HEK293 (cell line): ENCODE measurements around the gene CD84.

Source experiments
- CTCF ChIA-PET: fragments of 350-600 bp; formaldehyde crosslinking; extraction: SDS; loops from one replicate; lab custom pipeline; 2021; ENCODE audit warnings: antibody characterized with exemption; lab: Yijun Ruan, JAX
- POLR2A ChIA-PET: fragments of 300-600 bp; formaldehyde crosslinking; extraction: SDS; loops from one replicate; lab custom pipeline; 2020; ENCODE audit warnings: antibody characterized with exemption, inconsistent platforms; lab: Yijun Ruan, JAX
- H3K27ac ChIP-seq: fragments of 200-500 bp; sonication (Bioruptor generic); 2 replicates; pipeline ENCODE4 v1.5.1; 2014; ENCODE audit warnings: low read depth, low read length, control low read depth, inconsistent platforms; ENCODE audit errors: extremely low read depth
- H3K36me3 ChIP-seq, 2 experiments: fragments of 200-500 bp in 1 of 2; sonication (Bioruptor generic) in 1 of 2; 1 replicate in 1 of 2; 2 replicates in 1 of 2; pipeline ENCODE4 v1.5.1; 2014 to 2017; ENCODE audit warnings: inconsistent platforms in 2 of 2, low read length in 2 of 2; ENCODE audit not compliant: control insufficient read depth in 2 of 2, insufficient read depth in 1 of 2
- H3K4me1 ChIP-seq: fragments of 200-500 bp; sonication (Bioruptor generic); 2 replicates; pipeline ENCODE4 v1.5.1; 2014; ENCODE audit warnings: mild to moderate bottlenecking, low read length, inconsistent platforms; ENCODE audit not compliant: control insufficient read depth, insufficient read depth
- H3K4me3 ChIP-seq: 2 replicates; pipeline ENCODE4 v1.5.1; 2011; ENCODE audit warnings: low read depth, mild to moderate bottlenecking, control low read depth, low read length, moderate library complexity
- H3K9me3 ChIP-seq: fragments of 200-500 bp; sonication (Bioruptor generic); 2 replicates; pipeline ENCODE4 v1.5.1; 2014; ENCODE audit warnings: low read depth, low read length, inconsistent platforms; ENCODE audit not compliant: control insufficient read depth, insufficient read depth
- BCL11B ChIP-seq: fragments of 450-650 bp; formaldehyde crosslinking; IDR thresholded peaks from 2 replicates; pipeline ENCODE4 v1.5.1; 2016; ENCODE audit warnings: low read depth, missing biosample characterization, missing genetic modification characterization
- GLI4 ChIP-seq: fragments of 450-650 bp; formaldehyde crosslinking; IDR thresholded peaks from 2 replicates; pipeline ENCODE4 v1.5.1; 2016; ENCODE audit warnings: missing biosample characterization, missing genetic modification characterization
- HIC1 ChIP-seq: fragments of 450-650 bp; formaldehyde crosslinking; IDR thresholded peaks from 2 replicates; pipeline ENCODE4 v1.5.1; 2016; ENCODE audit warnings: missing biosample characterization, missing genetic modification characterization
- KLF1 ChIP-seq: fragments of 450-650 bp; formaldehyde crosslinking; IDR thresholded peaks from 2 replicates; pipeline ENCODE4 v1.5.1; 2016; ENCODE audit warnings: missing biosample characterization, missing genetic modification characterization
- KLF7 ChIP-seq: fragments of 450-650 bp; formaldehyde crosslinking; IDR thresholded peaks from 2 replicates; pipeline ENCODE4 v1.5.1; 2016; ENCODE audit warnings: missing biosample characterization, missing genetic modification characterization, borderline replicate concordance
- PRDM1 ChIP-seq: fragments of 450-650 bp; formaldehyde crosslinking; IDR thresholded peaks from 2 replicates; pipeline ENCODE4; 2016; ENCODE audit warnings: missing biosample characterization, missing genetic modification characterization
- RBAK ChIP-seq: fragments of 450-650 bp; formaldehyde crosslinking; IDR thresholded peaks from 2 replicates; pipeline ENCODE4 v1.5.1; 2016; ENCODE audit warnings: missing biosample characterization, missing genetic modification characterization
- ZBTB48 ChIP-seq: fragments of 450-650 bp; formaldehyde crosslinking; IDR thresholded peaks from 2 replicates; pipeline ENCODE4 v1.5.1; 2016; ENCODE audit warnings: missing biosample characterization, missing genetic modification characterization
- ZBTB7A ChIP-seq: fragments of 450-650 bp; formaldehyde crosslinking; IDR thresholded peaks from 2 replicates; pipeline ENCODE4 v1.5.1; 2016; ENCODE audit warnings: low read depth, missing biosample characterization, missing genetic modification characterization
- ZFP37 ChIP-seq: fragments of 450-650 bp; formaldehyde crosslinking; IDR thresholded peaks from 2 replicates; pipeline ENCODE4 v1.5.1; 2016; ENCODE audit warnings: missing biosample characterization, missing genetic modification characterization
- ZFP41 ChIP-seq: fragments of 450-650 bp; formaldehyde crosslinking; IDR thresholded peaks from 2 replicates; pipeline ENCODE4 v1.5.1; 2016; ENCODE audit warnings: missing biosample characterization, missing genetic modification characterization, borderline replicate concordance
- ZNF121 ChIP-seq: fragments of 450-650 bp; formaldehyde crosslinking; IDR thresholded peaks from 2 replicates; pipeline ENCODE4 v1.5.1; 2016; ENCODE audit warnings: missing biosample characterization, missing genetic modification characterization
- ZNF146 ChIP-seq: fragments of 450-650 bp; formaldehyde crosslinking; IDR thresholded peaks from 2 replicates; pipeline ENCODE4 v1.5.1; 2016; ENCODE audit warnings: missing biosample characterization, missing genetic modification characterization
- ZNF155 ChIP-seq: fragments of 450-650 bp; formaldehyde crosslinking; IDR thresholded peaks from 2 replicates; pipeline ENCODE4 v1.5.1; 2016; ENCODE audit warnings: missing biosample characterization, missing genetic modification characterization
- ZNF184 ChIP-seq: fragments of 450-650 bp; IDR thresholded peaks from 2 replicates; pipeline ENCODE4 v1.5.1; 2018; ENCODE audit warnings: missing biosample characterization, mild to moderate bottlenecking, missing genetic modification characterization
- ZNF223 ChIP-seq: fragments of 450-650 bp; formaldehyde crosslinking; IDR thresholded peaks from 2 replicates; pipeline ENCODE4 v1.5.1; 2016; ENCODE audit warnings: missing biosample characterization, missing genetic modification characterization
- ZNF248 ChIP-seq: fragments of 450-650 bp; formaldehyde crosslinking; IDR thresholded peaks from 2 replicates; pipeline ENCODE4 v1.5.1; 2017; ENCODE audit warnings: missing biosample characterization, missing genetic modification characterization
- ZNF302 ChIP-seq: fragments of 450-650 bp; formaldehyde crosslinking; IDR thresholded peaks from 2 replicates; pipeline ENCODE4 v1.5.1; 2016; ENCODE audit warnings: missing biosample characterization, missing genetic modification characterization, low read depth
- ZNF311 ChIP-seq: fragments of 450-650 bp; formaldehyde crosslinking; IDR thresholded peaks from 2 replicates; pipeline ENCODE4 v1.5.1; 2017; ENCODE audit warnings: missing biosample characterization, missing genetic modification characterization, borderline replicate concordance
- ZNF366 ChIP-seq: fragments of 450-650 bp; formaldehyde crosslinking; conservative IDR thresholded peaks from 2 replicates; pipeline ENCODE4 v1.5.1; 2016; ENCODE audit warnings: missing biosample characterization, missing genetic modification characterization
- ZNF423 ChIP-seq: fragments of 450-650 bp; formaldehyde crosslinking; IDR thresholded peaks from 2 replicates; pipeline ENCODE4 v1.5.1; 2016; ENCODE audit warnings: missing biosample characterization, missing genetic modification characterization
- ZNF473 ChIP-seq: fragments of 450-650 bp; formaldehyde crosslinking; IDR thresholded peaks from 2 replicates; pipeline ENCODE4 v1.5.1; 2017; ENCODE audit warnings: missing biosample characterization, missing genetic modification characterization
- ZNF48 ChIP-seq: fragments of 450-650 bp; formaldehyde crosslinking; IDR thresholded peaks from 2 replicates; pipeline ENCODE4 v1.5.1; 2016; ENCODE audit warnings: missing biosample characterization, missing genetic modification characterization
- ZNF549 ChIP-seq: fragments of 450-650 bp; IDR thresholded peaks from 2 replicates; pipeline ENCODE4 v1.5.1; 2018; ENCODE audit warnings: missing biosample characterization, missing genetic modification characterization, mild to moderate bottlenecking, inconsistent platforms, moderate library complexity
- ZNF560 ChIP-seq: fragments of 450-650 bp; formaldehyde crosslinking; IDR thresholded peaks from 2 replicates; pipeline ENCODE4 v1.5.1; 2017; ENCODE audit warnings: missing biosample characterization, missing genetic modification characterization, borderline replicate concordance
- ZNF792 ChIP-seq: fragments of 450-650 bp; formaldehyde crosslinking; IDR thresholded peaks from 2 replicates; pipeline ENCODE4 v1.5.1; 2016; ENCODE audit warnings: missing biosample characterization, missing genetic modification characterization
- ZNF837 ChIP-seq: fragments of 450-650 bp; formaldehyde crosslinking; IDR thresholded peaks from 2 replicates; pipeline ENCODE4 v1.5.1; 2016; ENCODE audit warnings: missing biosample characterization, missing genetic modification characterization
- ZSCAN4 ChIP-seq: fragments of 450-650 bp; formaldehyde crosslinking; IDR thresholded peaks from 2 replicates; pipeline ENCODE4 v1.5.1; 2017; ENCODE audit warnings: missing biosample characterization, missing genetic modification characterization
- TF ChIP-seq, protein P1 (sequence below): fragments of 450-650 bp; formaldehyde crosslinking; IDR thresholded peaks from 2 replicates; pipeline ENCODE4 v1.5.1; 2016; ENCODE audit warnings: missing biosample characterization, missing genetic modification characterization

The CD84 gene

GRCh38 chr1:160576884-160577283, 2.4 kb downstream of the CD84 start:
- no peak overlapping the region for H3K27ac ChIP-seq
- ChIA-PET POLR2A (no interaction called here), CTCF (interaction anchor here (0.6 kb wide), 2 partner anchors 390 to 1149 kb away, joined by 3 read pairs; no protein-coding TSS in a partner anchor)
- H3K9me3 ChIP-seq: no peaks in the 10 kb centered on the region
- H3K4me3 ChIP-seq: no peak overlapping the region
- no peaks in the 10 kb centered on the region for H3K36me3 ChIP-seq
- TF ChIP-seq ZNF549 (tag by site-specific recombination) (no peak), KLF7 (no peak), ZNF48 (tag by site-specific recombination) (no peak), ZNF311 (tag by site-specific recombination) (no peak), ZBTB48 (tag by site-specific recombination) (no peak), ZNF560 (no peak), ZNF302 (tag by site-specific recombination) (no peak), ZNF792 (tag by site-specific recombination) (no peak), ZFP41 (tag by site-specific recombination) (no peak), ZNF837 (tag by site-specific recombination) (no peak)
- no peaks in the 10 kb centered on the region for H3K4me1 ChIP-seq

GRCh38 chr1:160576390-160576789, 2.9 kb downstream of the CD84 start:
- H3K4me1 ChIP-seq: no peaks in the 10 kb centered on the region
- CTCF ChIA-PET: no interaction called here
- no peak overlapping the region for H3K4me3 ChIP-seq
- no peak overlapping the region for H3K27ac ChIP-seq
- H3K36me3 ChIP-seq: no peaks in the 10 kb centered on the region
- no peaks in the 10 kb centered on the region for H3K9me3 ChIP-seq
- no peak for TF ChIP-seq ZNF146
- no peak for TF ChIP-seq ZNF121 (tag by site-specific recombination)
- TF ChIP-seq, protein P1, sequence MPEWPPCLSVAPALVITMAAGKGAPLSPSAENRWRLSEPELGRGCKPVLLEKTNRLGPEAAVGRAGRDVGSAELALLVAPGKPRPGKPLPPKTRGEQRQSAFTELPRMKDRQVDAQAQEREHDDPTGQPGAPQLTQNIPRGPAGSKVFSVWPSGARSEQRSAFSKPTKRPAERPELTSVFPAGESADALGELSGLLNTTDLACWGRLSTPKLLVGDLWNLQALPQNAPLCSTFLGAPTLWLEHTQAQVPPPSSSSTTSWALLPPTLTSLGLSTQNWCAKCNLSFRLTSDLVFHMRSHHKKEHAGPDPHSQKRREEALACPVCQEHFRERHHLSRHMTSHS (tag by site-specific recombination): no peak
- TF ChIP-seq ZFP37 (tag by site-specific recombination): no peak
- TF ChIP-seq ZFP41 (tag by site-specific recombination): no peak
- TF ChIP-seq RBAK (tag by site-specific recombination): no peak
- TF ChIP-seq ZNF184 (tag by site-specific recombination): no peak
- TF ChIP-seq ZNF473 (tag by site-specific recombination): no peak
- TF ChIP-seq GLI4: no peak
- TF ChIP-seq ZNF366 (tag by site-specific recombination): no peak
- no peak for TF ChIP-seq ZSCAN4 (tag by site-specific recombination)
- TF ChIP-seq ZNF223 (tag by site-specific recombination): no peak
- no peak for TF ChIP-seq ZNF248
- POLR2A ChIA-PET: no interaction called here

GRCh38 chr1:160575112-160575664, 4.1 kb downstream of the CD84 start:
- Histone ChIP-seq H3K9me3 (no peaks in the 10 kb centered on the region), H3K4me1 (no peaks in the 10 kb centered on the region), H3K27ac (no peak overlapping the region), H3K36me3 (no peaks in the 10 kb centered on the region), H3K4me3 (no peak overlapping the region)
- no peak for TF ChIP-seq BCL11B (tag by site-specific recombination)
- no peak for TF ChIP-seq KLF1 (tag by site-specific recombination)
- TF ChIP-seq HIC1 (tag by site-specific recombination): no peak
- no peak for TF ChIP-seq PRDM1
- TF ChIP-seq ZNF155 (tag by site-specific recombination): no peak
- TF ChIP-seq ZNF423: no peak
- TF ChIP-seq ZBTB7A (tag by site-specific recombination): no peak
- ChIA-PET CTCF (no interaction called here), POLR2A (no interaction called here)
